HG03159 (cell line): ENCODE data around the gene MRPS5.

Experiments used
- ATAC-seq: cut with Tn5 transposase; IDR thresholded peaks from one replicate; pipeline ENCODE4 v1.9.1; 2021; ENCODE audit warnings: mild to moderate bottlenecking, moderate library complexity; ENCODE audit not compliant: unreplicated experiment

The MRPS5 gene

GRCh38 chr2:95061601-95062183 lies 59.9 kb downstream of the MRPS5 start:
- no peak for ATAC-seq

- no peak for ATAC-seq
Observed at GRCh38 chr2:95061119-95061512, 60.5 kb downstream of the MRPS5 start.

DNA sequence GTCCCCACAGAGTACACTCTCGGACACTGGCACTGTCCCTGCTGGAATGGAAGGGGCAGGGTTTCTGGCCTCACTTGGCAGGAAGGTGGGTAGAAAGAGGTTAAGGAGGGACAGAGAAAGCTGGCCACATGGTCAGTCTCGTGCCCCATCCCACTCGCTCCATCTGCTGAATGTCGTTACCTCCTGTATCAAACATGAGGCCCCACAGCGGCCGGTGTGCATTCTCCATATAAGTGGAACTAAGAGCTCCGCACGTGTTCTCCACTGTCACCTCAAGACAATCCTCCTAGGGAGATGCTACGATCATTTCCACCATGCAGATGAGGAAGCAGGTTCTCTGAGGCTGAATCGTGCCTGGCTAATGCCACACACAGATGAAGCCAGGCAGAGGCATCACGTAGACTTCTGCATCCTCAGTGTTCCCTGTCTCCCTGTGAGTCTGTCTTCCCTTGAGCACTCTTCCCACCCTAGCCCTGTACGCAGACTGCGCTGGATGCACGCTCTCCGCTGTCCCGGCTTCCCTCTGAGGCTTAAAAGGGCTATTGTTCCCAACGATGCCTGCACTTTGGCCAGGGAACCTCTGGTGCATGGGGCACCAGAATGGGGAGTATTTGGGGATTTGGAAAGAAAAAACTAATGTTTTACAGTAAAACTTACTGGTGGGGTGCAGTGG lies 61.0 kb downstream of the MRPS5 start:
- ATAC-seq = no peak

GRCh38 chr2:95059656-95060370 lies 61.8 kb downstream of the MRPS5 start:
- ATAC-seq = no peak

DNA sequence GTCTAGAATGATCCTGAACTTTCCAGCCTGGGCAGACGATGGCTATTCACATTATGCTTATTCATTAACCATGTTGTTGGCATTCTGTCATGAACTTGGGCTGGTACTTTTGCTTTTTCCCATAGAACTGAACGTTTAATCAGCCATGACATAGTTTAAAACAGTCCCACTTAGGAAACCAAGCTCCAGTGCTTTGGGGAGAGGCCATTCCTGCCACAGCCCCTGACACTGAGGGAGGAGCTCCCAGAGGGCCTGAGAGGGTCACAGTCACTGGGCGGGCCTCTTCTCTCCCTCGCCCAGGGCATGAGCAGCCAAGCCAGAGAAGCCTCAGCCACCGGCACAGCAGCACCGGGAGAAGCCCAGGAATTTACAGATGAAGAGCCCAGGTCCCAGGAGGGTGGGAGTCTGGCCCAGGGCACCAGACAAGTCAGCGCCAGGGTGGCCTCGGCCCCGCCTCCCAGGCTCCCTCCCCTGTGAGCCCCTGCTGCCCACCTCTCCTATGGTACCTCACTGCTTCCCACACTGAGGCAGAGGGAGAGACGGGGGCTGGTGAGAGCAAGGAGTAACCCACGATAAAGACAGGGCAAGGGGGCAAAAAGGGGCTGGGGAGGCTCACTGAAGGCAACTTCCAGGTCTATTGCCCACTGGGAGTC lies 62.5 kb downstream of the MRPS5 start:
- ATAC-seq = no peak

DNA sequence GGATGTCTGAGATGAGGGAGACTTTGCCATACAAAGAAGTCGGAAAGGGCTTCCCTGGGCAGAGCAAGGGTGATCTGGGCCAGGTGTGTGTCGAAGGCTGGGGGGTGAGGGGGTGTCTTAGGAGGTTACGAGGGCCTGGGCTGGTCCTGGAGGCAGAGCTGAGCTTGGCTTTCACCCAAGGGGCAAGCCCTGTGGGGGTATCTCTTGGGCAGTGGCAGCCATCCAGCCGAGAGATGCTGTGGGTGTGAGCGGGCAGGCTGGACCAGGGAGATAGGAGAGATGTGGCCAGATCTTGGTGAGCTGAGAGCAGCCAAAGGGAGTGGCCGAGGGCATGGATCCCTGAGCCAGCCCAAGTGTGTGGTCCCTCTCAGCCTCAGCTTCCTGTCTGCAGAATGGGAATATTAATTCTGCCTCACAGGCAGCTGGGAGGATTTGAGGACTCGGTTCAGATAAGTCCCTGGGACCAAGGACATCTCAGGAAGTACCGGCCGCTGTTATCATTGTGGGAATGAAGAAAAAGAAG lies 63.1 kb downstream of the MRPS5 start:
- no peak for ATAC-seq

DNA sequence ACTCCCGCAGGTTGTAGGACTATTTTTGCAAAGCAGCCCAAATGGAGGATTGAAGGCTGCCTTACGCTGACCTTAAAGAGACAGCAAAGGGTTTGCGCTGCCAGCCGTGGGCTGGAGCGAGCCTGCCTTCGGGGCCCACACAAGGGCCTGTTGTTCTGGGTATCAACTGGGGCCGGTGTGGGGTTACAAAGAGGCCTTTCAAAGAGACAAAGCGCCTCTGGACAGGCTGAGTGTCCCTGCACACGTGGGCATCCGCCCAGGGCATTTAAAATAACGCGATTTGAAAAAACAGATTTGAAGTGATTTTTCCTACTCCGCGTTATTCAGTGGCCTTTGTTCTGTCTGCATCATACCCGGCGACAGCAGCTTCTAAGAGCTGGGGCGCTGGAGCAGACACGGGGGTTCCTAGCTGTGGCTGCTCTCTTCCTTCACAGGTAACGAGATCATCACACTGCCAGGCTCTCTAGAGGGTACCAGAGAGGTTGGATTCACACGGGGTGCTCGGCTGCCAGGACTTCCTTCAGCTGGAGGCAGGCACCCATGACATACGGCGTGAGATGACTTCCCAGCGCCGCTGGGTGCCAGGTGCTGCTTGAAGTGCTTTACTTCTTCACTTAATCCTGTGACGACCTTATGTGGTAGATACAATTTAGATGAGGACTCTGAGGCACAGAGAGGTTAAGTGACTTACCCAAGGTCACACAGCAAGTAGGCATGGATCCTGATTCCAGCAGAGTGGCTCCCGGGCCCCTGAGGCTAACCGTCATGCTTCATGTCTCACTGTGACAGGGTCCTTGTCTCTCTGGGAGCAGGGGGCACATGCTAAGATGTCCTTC lies 63.9 kb downstream of the MRPS5 start:
- no peak for ATAC-seq

- no peak for ATAC-seq
Observed at GRCh38 chr2:95056461-95057459, 64.8 kb downstream of the MRPS5 start.

DNA sequence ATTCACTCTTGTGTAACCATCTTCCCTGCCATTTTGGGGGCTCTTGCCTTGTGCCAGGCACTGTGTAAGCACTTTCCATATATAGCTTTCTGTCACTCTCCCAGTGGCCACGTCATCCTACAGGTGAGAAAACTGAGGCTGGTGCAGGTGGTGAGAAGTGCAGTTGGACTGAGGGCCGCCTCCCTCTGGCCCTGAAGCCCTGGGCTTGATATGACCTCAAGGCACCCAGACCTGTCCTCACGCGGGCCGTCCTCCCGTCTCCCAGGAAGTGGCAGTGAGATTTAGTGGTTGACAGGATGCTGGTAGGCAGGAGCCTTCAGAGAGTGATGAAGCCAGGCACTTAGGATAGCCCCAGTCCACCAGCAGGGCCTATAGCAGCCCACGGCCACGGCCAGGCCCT lies 65.6 kb downstream of the MRPS5 start:
- ATAC-seq = no peak

DNA sequence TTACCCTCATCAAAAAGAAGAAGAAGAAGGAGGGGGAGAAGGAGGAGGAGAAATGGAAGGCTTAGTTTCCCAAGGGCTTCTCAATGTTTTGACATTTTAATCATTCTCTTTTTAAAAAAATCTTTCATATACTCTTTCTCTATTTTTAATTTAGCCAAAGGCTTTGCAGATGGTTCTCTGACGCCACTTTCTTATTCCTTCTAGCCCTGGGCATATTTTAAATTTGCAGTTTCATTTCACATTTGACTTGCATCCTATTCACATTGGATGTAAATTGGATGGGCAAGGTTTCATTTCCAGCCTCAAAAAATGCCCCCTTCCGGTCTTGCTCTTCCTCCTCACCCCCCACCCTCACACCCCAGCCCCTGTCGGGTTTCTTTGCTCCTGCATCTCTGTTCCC lies 66.3 kb downstream of the MRPS5 start:
- no peak for ATAC-seq

- ATAC-seq = no peak
Observed at GRCh38 chr2:95054016-95054415, 67.6 kb downstream of the MRPS5 start.

- no peak for ATAC-seq
Observed at GRCh38 chr2:95053543-95053942, 68.1 kb downstream of the MRPS5 start.

DNA sequence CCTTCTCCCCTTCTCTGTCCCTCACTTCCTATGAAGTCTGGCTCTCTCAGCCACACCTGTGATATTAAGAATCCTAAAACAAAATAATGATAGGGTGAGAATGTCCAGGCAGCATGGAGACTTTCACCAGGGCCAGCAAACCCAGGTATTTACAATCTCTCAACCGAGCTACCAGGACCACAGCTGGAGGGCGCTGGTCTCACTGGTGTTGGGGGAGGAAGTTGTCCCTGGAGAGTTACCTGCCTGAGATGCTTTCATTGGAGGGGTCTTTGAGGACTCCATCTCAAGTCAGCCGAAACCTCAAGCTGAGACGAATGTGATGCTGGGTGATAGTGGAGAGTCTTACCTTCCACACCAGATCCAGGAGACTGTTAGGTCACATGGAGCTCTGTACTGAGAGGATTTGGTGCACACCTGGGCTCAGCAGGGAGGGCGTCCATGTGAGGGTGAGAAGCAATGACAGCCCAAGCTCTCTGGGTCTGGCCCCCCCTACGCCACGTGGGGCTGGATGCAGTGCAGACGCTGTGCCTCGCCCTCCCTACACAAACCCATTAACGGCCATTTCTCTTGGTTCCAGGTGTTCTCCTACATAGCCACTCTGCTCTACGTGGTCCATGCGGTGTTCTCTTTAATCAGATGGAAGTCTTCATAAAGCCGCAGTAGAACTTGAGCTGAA lies 68.7 kb downstream of the MRPS5 start:
- no peak for ATAC-seq

GRCh38 chr2:95052307-95052706 lies 69.3 kb downstream of the MRPS5 start:
- ATAC-seq = no peak

- no peak for ATAC-seq
Observed at GRCh38 chr2:95051626-95052025, 70.0 kb downstream of the MRPS5 start.

- no peak for ATAC-seq
Observed at GRCh38 chr2:95050385-95051300, 71.0 kb downstream of the MRPS5 start.

DNA sequence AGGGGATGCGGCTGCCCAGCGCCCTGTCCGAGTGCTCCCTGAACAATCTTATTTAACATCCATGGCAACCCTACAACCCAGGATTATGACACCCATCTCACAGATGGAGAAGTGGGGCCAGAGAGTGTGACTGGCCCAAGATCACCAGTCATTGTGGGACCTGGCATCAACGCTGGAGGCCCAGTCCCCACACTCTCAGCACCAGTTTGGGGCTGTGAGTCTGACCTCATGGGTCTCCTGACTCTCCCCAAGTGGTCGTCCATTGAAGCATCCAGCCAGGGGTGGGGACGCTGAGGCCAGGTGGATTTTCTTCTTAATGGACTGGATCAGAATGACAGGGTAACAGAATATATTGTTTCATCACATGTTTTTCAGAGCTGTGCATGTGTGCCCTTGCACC lies 71.6 kb downstream of the MRPS5 start:
- no peak for ATAC-seq

GRCh38 chr2:95049683-95049955 lies 72.0 kb downstream of the MRPS5 start:
- ATAC-seq = no peak
